HG02970 (cell line): Measurements from ENCODE around the gene AP1S3.
A peak's percentile ranks its signal among the peaks of the same experiment; 100 is the strongest.
"Not testable (repeated sequence)": the region's sequence is repeated elsewhere in the genome, so short reads cannot be mapped to it uniquely, and the experiment has no call there.

Source experiments
- ATAC-seq: cut with Tn5 transposase; IDR thresholded peaks from one replicate; pipeline ENCODE4 v1.9.1; 2021; ENCODE audit warnings: mild to moderate bottlenecking, moderate library complexity, moderate number of reproducible peaks; ENCODE audit not compliant: unreplicated experiment, low FRiP score

Gene AP1S3

DNA sequence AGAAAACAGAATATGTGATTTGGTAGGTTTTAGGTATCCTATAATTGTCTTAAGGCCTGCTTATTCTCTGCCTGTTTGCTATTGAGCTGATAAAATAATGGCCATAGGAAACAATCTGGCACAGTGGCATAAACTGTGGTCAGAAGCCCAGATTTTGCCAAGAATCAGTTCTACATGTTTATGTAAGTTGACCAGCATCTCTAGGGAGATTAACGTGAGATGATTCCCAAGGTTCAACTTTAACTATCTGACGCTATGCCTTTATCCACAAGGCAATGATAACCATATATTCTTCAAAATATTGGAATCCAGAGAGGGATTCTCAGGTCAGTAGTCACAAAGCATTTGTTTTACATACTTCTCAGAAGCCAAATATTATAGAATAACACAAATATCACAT, 25.6 kb downstream of the AP1S3 start:
- no peak for ATAC-seq

DNA sequence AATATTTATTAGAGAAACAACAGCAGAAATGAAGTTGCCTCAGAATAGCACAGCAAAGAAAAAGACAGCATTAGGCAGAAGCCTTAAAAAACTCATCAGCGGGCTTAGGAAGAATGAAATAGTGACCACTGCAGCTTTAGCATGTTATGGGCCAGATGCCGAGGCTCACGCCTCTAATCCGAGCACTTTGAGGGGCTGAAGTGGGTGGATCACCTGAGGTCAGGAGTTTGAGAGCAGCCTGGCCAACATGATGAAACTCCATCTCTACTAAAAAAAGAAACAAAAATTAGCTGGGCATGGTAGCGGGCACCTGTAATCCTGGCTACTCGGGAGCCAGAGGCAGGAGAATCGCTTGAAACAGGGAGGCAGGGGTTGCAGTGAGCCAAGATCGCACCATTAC, 32.4 kb downstream of the AP1S3 start:
- ATAC-seq = no peak

DNA sequence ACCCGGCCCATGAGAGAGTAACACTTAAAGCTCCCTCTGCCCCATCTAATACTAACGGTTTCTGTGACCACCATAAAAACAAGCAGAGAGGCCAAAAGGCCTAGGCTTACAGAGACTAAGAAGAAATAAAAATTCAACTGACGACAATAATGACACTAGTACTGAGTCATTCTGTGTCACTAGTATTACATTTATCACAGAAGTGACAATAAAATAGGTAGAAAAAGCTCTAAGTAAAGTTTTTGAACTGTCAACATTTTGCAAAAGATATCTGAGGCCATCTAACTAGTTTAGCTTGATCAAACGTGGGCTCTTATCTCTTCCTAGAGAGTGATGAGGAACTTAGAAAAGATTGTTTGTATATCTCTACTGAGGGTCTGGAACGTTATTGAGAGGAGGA, 35.6 kb downstream of the AP1S3 start:
- no peak for ATAC-seq

- no peak for ATAC-seq
These were observed 36.5 kb downstream of the AP1S3 start for GRCh38 chr2:223800908-223801307.

DNA sequence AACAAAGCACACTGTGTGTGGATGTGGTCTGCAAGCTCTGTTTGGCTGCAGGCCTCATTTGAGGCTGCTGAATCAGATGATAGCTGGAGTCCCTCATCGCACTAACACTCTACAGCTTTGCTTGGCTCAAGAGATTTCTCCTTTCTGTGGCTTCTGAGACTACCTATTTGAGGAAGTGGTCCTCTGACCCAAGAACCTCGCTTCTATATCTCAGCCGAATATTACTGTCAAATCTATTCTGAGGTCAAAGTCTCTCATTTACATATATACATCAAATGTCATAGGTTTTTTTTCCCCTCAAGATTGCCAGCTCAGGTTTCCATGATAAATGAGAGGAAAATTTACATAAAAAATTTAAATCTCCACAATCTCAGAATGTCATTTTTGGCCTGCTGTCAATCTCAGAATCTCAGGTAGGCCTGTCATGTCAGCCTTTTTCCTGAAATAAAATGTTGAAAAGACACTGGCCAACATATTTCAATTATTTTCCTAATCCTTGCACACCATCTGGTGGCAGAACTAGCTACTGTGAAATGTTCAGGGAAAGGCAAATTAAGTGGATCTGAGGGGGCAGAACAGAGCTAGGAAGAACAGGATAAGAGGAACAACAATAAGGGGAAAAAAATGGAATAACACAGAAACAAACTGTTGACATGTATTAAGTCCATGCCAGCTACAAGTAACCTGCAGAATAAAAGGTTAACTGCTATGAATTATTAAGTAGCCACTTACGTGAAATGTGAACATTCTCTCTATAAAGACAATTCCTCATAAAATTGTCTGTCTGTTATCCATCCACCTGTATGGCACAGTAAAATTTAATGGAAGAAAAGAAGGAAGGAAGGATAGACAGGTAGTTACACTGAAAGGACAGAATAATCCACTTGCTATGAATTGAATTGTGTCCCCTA, 39.3 kb downstream of the AP1S3 start:
- ATAC-seq = peak; percentile 93

- no peak for ATAC-seq
These were observed 40.3 kb downstream of the AP1S3 start for GRCh38 chr2:223797037-223797436.

- ATAC-seq = no peak
These were observed 48.0 kb downstream of the AP1S3 start for GRCh38 chr2:223789423-223789822.

DNA sequence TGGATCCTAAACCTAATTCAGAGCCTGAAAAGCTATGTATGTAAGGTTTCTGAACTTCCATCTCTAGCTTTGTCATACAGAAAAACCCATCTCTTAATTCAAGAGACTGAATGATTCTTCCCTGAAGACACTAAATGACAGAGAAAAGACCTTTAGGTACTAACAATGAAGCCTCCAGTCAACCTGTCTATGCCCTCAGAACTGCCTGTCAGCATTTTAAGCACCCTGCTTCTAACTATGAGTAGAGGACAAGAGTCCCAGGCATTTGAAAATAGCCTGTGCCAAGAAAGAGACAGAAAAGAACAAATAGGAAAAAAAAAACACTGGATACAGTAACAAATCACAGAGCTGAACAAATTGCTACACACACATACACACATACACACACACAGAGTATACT, 48.6 kb downstream of the AP1S3 start:
- ATAC-seq = no peak

DNA sequence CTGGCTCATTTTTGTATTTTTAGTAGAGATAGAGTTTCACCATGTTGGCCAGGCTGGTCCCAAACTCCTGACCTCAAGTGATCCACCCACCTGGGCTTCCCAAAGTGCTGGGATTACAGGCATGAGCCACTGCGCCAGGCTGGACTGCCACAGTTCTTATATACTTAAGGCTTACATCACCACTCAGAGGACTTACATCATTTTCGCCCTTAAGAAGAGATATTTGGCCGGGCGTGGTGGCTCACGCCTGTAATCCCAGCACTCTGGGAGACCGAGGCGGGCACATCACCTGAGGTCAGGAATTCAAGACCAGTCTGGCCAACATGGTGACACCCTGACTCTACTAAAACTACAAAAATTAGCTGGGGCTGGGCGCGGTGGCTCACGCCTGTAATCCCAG, 49.3 kb downstream of the AP1S3 start:
- ATAC-seq = not testable (repeated sequence)

GRCh38 chr2:223787358-223787757, 50.0 kb downstream of the AP1S3 start:
- ATAC-seq = no peak

DNA sequence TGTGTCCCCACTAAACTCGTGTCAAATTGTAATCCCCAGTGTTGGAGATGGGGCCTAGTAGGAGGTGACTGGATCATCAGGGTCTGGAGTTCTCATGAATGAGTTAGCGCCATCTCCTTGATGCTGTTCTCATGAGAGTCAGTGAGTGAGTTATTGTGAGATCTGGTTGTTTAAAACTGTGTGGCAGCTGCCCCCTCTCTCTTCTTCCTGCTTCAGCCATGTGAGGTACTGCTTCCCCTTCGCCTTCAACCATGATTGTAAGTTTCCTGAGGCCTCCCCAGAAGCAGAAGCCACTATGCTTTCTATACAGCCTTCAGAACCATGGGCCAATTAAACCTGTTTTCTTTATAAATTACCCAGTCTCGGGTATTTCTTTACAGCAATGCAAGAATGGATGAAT, 50.4 kb downstream of the AP1S3 start:
- no peak for ATAC-seq

DNA sequence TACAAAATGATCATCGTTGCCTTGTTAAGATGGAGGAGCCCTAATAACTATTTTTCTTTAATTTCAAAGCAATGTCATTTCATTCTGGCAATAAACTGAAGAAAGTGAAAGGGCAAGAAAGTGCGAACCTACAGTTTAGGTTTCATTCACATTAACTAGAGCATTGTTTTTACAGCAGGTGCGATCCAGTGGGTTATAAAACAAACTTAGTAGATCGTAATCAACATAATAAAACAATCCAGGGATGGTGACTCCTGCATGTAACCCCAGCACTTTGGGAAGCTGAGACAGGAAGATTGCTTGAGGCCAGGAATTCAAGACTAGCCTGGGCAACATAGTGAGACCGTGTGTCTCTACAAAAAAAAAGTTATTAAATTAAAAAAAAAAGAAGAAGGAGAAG, 51.1 kb downstream of the AP1S3 start:
- no peak for ATAC-seq

DNA sequence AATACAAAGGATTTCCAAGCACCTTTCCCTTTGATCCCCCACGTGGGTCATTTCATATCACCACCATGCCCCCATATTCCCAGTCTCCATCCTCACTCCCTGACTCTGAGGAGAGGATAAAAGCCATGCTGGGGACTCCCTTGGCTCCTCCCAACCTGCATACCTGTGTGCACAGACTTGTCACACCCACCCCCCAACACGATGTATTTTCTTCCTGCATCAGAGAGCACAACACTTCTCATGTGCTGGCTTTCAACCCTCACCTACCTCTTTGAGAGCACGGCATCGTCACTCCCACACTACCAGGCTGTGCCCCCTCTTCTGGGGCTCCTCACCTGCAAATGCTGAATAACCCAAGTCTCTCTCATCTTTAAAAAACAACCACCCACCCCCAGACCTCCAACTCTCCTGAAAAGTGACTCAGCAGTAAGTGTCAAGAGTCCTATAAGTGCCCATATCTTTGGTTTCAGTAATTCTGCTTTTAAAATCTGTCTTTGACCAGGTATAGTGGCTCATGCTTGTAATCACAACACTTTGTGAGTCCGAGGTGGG, 53.1 kb downstream of the AP1S3 start:
- no peak for ATAC-seq

DNA sequence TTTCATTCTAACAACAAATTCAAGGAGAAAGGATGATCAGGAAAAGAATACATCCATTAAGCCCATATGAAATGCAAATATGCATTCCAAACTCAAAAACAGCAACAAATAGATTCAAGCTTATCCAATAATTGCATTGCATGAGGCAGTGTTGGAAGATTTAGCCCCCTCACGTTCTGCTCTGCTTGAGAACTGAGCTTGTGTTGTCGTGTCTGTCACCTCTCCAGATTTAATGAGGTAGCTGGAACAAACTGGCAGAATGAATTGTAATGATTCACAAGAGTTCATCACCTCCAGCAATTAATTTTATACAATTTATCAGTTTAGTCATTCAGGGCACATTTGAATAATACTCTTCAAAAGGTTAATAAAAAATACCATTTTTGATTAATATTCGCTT, 54.8 kb downstream of the AP1S3 start:
- no peak for ATAC-seq

- no peak for ATAC-seq
These were observed 55.8 kb downstream of the AP1S3 start for GRCh38 chr2:223781560-223781959.

GRCh38 chr2:223779877-223780276, 57.5 kb downstream of the AP1S3 start:
- peak; percentile 60 for ATAC-seq

GRCh38 chr2:223774193-223774592, 63.2 kb downstream of the AP1S3 start:
- no peak for ATAC-seq

DNA sequence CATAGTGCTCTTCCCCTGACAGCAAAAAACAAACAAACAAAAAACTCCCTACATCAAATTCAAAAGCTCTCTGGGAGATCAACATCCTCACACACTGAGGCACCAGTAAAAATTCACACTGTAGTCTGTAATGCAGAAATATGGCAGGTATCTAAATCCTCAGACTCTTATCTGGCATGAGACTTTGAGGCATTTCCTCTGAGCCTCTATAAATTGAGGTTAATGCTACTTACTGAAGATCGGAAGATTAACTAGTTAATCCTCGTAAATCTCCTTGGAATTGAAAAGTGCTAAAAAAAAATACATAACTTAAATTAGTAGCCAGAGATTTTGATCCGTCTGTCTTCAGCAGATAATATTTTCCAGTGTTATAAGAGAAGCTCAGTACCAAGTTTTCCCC, 65.0 kb downstream of the AP1S3 start:
- ATAC-seq = no peak

GRCh38 chr2:223771475-223771874, 65.9 kb downstream of the AP1S3 start:
- no peak for ATAC-seq

DNA sequence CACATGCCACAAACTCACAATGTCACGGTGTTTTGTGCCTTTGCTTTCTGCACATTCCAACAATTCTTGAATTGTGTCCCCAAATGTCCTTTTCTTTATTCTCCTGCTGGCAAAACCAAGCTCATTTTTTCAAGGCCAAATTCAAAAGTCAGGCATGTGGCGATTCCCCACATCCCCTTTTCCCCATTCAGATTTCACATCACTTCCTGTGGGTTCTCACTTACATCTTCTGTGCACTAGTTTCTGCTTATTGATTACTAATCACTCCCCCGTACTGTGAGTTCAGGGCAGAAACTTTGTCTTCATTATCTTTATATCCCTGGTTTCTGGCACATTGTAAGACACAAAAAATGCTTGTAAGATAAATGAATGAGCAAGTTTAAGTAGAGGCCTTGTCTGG, 69.2 kb downstream of the AP1S3 start:
- no peak for ATAC-seq

GRCh38 chr2:223767341-223767740, 70.0 kb downstream of the AP1S3 start:
- no peak for ATAC-seq

DNA sequence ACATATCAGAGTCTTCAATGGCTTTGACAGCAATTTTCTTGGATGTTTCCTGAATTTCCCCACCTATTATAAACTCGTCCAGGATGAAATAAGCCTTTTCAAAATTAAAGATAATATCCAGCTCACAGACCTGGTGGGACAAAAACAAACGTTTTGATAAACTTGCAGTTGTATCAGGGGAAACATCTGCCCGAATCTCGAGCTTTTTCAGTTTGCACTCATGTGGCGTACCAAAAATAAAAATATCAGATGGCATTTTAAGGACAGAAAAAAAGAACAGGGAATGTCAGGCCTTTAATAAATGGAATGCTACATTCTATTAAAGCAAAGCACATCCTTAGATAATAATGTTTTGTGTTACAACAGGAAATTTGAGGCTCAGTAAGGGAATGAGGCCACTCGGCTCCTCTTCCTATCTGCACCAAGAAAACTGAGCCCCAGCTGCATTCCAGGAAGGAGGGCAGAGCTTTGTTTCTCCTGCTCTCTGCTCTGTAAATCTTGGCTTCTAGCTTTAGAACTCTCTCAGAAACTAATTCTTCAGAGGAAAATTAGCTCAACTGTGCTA, 72.1 kb downstream of the AP1S3 start:
- ATAC-seq = no peak
